Measurements from ENCODE around the gene RACK1.

GRCh38 chr5:181259974-181260719, 16.4 kb upstream of the RACK1 start:
- no peak for TF ChIP-seq CTCF (IDR thresholded peaks at IDR 0.05)
- TF ChIP-seq POLR2A (IDR thresholded peaks at IDR 0.05), result no peak
- no peak for TF ChIP-seq POLR2AphosphoS5 (IDR thresholded peaks at IDR 0.05)
- TF ChIP-seq EP300 (IDR thresholded peaks at IDR 0.05), result no peak
